ENCODE measurements around the gene NPTXR.
"Not testable (repeated sequence)": the region's sequence is repeated elsewhere in the genome, so short reads cannot be mapped to it uniquely, and the experiment has no call there.

The NPTXR gene

DNA sequence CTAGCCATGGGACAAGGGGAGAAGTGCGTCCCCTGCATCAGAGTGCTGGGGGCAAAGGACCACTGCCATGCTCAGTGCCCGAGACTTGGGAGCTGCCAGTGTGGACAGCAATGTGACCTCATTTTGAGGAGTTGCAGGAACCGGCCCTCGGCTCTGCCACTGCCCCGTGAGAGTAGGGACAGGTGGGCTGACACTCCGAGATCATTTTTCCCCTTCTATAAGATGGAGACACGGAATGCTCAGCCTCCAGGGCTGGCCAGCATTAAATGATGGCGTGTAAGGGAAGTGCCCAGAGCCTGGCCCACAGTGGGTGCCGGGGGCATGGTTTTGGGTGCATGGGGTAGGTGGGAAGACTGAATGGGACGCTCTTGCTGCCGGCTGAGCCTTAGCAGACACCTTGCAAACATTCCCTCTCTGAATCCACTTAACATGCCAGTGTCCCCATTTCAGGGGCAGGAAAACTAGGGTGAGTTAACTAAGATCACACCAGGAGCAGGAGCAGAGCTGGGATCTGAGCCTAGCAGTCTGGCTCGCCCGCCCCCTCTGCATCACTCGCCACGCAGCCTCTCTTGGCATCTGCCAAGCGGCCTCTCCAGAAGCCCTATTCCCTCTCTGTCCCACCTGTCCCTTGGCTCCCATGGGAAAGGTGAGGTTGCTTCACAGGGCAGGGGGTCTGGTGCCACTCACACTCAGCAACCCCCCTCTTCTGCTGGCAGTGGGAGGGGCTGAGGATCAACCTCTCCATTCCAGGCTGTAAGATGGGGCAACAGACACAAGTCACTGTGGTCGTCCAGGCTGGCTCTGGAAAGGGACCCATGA is 13.6 kb downstream of the NPTXR start:
- DNase-seq: no peak

DNA sequence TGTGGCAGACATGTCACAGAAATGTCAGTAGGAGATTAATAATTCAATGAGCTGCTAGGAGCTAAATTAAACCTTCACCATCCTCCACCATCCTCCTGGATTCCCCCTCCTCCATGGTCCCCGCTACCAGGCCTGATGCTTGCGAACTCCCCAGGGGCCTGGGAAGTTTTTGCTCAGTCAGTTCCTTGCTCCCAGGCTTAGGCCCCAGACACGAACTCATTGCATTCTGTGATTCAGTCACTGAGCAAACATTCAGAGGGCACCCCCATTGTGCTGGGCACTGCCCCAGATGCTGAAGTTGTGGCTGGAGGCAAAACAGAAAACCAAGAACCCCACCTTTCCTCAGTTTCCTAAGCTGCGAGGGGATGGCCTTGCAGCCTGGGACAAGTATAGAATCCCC is 14.3 kb downstream of the NPTXR start:
- no peak for DNase-seq

DNA sequence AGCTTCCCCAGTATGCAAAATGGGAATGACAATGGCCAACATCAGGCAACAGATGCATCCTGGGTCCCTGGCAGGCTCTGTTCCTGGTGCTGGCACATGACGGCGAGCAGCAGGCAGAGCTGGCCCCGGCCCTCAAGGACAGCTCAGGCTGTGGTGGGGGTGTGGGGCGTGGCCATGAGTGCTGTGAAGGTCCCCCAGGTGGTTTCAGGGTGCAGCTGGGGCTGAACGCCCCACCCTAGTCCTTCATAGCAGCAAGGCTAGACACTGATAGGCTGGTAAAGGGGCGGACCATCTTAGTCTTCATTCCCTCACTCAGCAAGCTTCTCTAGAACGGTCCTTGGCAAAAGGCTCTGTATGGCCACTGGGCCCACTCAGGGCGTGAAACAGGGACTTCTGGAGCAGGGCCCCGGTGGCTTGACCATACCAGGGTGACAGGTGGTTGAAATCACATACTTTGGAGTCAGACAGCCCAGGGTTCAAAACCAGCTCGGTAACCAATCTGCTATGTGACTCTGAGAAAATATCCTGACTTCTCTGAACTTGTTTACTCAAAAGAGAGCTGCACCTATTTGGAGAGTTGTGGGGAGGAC is 15.1 kb downstream of the NPTXR start:
- no peak for DNase-seq

DNA sequence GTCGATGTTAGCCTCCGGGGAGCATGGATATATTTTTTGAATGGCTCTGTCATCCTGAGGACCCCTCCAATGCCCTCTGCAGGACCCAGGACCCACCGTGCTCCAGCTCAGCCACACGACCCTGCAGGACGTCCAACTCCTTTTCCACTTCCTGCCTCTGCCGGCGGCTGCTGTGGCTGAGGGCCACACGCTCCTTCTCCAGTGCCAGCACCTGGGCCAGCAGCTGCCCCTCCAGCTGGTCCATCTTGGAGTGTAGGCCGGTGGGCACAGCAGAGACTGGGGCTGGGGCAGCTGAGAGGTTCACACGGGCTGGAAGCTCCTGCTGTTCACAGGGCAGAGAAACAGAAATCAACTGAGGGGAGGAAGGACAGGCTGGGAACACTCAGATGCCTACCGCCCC is 15.6 kb downstream of the NPTXR start:
- no peak for DNase-seq

DNA sequence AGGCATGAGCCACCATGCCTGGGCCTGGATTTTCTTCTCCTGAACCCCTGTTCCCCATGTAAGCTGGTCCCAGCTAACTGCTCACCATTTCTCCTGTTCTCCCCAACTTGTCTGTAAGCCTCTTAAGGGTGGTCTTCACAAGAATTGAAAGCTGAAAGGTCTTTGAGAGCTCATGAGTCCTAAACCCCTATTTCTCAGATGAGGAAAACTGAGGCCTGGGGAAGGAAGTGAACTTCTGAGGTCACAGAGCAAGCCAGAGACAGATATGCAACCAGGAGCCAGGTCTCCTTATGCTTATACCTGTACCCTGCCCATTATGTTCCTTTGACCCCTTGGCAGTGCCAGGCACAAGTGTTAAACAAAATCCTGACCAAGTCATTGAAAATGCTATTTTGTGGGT is 16.3 kb downstream of the NPTXR start:
- no peak for DNase-seq

DNA sequence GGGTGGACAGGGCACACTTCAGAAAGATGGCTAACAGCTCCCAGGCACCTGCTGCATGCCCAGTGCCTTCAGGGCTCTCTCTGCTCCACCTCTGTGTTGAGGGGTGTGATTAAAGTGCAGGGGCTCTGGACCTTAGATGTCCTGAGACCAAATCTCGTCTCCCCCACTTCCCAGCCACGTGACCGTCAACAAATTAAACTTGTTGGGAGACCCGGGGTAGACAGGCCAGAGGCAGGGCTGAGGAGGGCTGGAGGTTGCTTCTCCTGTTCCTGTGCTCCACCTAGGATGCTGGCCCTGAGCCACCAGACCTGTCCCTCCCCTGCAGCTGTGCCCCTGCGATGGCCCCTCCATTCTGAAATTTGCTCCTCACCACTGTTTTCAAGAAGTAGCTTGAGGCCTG is 17.0 kb downstream of the NPTXR start:
- no peak for DNase-seq

DNA sequence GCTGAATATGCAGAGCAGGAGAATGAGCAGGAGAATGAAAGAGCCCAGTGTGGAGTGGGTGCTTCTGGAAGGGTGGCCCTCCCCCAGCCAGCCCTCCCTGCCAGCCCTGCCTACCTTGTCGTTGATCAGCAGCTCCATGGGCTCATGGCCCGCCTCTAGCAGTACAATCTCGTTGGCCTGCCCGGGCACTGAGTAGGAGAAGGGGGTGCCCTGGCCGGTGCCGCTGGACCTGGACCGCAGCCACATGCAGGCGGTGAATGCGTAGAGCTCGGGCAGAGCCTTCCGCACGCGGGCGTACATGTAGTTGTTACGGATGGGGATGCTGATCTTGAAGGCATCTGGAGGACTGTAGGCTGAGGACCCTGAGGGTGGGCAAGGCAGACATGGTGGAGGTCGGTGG is 17.4 kb downstream of the NPTXR start:
- no peak for DNase-seq

DNA sequence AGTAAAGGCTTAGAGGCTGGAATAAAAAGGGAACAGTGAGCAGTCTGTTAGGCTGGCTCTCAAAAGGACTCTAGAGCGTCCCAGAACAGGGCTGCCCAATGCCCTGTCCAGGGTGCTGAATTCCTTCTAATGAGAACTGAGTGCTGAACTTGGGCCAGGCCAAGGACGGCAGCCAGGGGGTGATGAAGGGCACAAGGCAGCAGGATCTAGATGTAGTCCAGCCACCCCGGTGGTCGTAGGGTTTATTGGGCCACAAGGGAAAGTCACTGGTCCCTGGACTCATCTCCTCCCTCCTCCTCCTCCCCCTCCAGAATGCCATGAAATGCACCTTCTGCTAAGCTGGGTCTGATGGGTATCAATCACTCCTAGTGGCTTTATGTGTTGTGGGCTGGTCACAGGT is 19.2 kb downstream of the NPTXR start:
- peak; percentile 93 for DNase-seq

DNA sequence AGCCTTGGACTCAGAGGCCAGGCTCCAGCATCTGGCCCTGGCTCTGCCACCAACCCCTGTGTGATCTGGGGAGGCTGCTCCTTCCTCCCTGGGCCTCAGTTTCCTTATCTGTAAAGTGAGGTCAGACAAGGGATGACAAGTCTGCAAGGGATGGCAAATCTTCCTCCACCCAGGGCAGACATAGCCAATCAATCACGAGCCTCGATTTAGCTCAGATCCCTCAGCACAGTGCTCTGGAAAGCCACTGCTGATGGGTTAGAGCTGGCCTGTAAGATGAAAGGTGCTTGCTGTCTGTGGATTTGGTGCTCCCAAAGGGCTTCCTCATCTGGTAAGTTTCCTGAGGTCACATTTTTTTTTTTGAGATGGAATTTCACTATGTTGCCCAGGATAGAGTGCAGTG is 20.2 kb downstream of the NPTXR start:
- no peak for DNase-seq

DNA sequence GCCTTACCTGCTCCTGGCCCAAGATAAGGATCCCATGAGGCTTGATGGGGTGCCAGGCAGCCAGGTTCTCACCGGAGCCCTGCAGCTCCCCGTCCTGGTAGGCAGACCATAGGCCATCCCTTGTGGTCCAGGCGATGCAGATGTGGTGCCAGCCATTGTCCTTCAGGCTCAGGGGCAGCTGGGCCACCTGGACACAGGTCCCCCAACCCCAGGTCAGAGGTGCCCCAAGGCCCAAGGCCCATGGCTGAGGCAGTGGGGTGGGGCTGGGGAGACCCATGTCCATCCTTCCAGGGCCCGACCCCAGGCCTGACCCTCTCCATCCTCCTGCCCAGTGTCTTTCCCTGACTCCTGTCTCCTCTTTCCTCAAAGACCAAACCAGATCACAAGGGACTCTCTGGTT is 20.8 kb downstream of the NPTXR start:
- DNase-seq: no peak

DNA sequence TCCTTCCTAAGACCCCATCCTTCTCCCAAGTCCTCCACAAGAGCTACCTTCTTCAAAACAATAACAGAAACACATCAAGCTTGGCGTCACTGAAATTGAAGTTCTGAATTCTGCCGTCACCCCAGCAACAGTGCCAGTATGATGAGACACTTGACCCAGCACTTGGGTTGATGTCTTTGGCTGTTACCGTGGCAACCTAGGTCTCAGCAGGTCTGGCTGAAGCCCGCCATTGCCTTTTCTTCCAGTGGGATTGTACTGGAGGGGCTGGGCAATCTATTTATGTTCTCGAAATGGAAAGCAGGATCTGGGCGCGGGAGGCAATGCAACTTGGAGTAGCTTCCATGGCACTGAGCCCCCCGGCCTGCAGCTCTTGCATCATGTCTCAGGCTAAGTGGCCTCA is 23.8 kb downstream of the NPTXR start:
- DNase-seq: no peak

DNA sequence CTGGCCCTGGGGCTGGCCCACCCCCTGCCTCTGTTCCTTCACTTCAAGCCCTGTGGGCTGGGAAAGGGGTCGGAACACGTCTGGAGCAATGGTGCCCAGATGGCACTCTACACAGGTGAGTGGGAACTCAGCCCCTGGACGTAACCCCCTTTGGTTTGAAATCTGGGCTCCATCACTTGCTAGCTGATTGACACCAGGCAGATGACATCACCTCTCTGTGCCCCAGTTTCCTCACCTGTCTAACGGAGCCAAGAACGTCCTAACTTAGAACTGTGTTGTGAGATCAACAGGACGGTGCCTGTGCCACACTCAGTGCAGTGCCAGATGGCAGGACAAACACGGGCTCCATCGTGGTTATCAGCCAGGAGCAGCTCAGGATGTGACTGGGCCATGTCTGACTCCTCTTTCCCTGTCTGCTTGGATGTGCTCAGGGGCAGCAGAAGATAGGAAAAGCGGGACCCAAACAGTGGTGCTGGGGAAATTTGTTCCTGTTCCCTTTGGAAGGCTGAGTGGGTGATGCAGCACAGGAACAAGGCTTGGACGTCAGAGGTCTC is 24.4 kb downstream of the NPTXR start:
- no peak for DNase-seq

DNA sequence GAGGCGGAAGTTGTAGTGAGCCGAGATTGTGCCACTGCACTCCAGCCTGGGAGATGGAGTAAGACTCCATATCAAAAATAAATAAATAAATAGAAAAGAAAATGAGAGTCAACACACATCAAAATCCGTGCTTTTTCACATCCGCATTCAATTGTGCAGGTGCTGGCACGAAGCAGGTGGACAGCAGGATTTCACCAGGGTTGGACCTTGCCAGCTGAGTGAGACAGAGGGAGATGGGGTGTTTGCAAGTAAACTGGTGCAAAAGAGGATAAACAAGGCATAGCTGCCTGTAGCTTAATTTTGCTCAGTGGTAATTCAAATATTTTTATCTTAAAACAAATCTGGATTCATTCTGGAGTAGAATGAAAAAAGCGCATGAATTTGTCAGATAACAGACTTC is 26.6 kb downstream of the NPTXR start:
- no peak for DNase-seq

DNA sequence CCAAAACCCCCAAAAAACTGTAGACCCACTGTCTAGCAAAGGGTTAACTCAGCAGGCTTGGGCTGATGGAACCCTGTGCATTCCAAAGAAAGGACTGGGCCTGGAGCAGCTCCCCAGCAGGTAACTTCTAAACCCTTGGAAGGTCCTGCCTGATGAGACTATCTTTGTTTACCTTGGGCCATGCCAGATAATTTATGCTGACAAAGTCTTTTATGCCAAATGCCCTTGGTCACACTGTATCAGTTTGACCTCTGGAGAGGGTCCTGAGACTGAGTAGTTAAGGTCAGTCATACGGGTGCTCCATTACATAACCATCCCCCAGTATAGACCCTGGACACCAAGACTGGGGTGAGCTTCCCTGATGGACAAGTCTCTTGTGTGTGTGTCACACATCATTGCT is 28.0 kb downstream of the NPTXR start:
- DNase-seq: no peak

DNA sequence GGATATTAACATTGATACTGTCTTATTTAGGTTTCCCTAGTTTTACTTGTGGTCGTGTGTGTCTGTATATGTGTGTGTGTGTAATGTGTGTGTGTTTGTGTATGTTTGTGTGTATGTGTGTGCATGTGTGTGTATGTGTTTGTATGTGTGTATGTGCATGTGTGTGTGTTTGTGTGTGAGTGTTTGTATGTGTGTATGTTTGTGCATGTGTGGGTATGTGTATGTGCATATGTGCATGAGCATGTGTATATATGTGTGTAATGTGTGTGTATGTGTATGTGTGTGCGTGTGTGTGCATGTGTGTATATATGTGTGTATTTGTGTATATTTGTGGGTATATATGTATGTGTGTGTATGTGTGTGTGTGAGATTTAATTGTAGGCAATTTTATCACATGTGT is 32.6 kb downstream of the NPTXR start:
- no peak for DNase-seq

DNA sequence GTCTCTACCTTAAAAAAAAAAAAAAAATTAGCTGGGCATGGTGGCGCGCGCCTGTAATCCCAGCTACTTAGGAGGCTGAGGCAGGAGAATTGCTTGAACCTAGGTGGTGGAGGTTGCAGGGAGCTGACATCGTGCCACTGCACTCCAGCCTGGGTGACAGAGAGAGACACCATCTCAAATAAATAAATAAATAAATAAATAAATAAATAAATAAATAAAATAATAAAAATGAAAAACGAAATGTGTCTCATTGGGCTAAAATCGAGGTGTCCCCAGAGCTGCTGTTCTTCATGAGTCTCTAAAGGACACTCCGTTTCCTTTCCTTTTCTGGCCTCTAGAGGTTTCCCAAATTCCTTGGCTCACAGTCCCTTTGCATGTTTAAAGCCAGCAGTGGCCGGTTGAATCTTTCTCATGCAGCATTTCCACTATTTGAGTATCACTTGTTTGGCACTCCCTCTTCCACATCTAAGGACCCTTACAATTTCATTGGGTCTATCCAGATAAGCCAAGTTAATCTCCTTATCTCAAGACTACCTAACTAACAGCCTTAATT is 38.7 kb downstream of the NPTXR start:
- not testable (repeated sequence) for DNase-seq

DNA sequence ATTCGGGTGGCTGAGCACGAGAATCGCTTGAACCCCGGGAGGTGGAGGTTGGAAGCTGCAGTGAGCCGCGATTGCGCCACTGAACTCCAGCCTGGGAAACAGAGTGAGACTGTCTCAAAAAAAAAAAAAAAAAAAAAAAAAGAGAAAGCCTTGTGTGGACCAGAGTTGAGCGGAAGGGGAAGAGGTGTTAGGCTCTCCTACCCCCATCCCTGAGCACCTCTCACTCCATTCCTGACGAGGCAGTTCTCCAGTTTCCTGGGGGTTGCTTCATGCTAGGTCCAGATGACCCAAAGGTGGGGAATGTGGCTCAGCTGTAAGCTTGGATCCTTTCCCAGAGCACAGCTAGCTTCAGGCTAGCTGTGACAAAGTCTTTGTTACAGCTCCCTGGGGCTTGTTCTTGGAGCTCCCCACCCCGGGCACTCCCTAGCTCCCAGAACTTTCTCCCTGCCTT is 41.1 kb downstream of the NPTXR start:
- DNase-seq: no peak

DNA sequence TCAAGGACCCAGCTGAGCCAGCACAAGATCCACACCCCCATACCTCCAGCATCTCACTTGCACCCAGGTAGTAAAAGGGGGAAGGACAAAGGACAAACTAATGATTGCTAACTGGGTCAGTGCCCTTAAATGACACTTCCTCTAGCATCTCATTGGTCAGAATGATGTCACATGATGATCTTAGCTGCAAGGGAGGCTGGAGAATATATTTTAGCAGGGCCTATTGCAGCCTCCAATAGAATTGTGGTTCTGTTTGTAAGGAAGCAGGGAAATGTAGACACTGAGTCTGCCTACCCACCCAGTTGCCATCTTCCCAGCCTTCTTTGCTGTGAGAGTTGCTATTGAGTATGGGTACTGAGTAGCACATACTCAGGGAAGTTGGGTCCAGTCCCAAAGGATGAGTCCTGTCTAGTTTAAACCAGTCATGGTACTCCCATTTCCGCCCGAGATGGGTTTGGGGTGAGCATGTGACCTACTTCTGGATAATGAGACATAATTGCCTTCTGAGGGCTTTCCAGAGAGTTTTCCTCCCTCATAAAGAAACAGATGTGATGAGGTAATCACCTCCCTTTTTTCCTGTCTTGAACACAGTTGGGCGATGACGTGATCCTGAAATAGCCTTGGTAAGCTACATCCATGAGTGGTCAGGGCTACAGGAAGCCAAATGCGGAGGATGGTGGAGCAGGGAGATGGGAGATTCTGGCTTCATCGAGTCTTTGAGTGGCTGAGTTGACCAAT is 44.4 kb downstream of the NPTXR start:
- no peak for DNase-seq

DNA sequence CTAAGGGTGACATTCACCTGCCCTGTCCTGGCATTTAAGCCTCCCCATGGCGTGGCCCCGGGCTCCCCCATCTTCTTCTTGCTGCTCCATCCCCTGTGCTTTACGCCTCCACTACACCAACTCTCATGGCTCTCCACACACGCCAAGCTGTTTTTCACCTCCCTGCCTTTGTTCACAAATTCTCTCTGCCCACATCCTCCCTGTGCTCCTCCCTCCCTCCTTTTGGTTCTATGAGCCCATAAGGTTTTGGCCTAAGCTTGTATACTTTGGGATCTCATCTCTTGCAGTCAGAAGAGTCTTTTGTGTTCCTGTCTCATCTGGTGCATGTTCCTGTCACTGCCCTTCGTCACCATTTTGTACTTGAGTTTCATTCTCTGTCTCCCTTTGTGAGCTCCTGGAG is 45.3 kb downstream of the NPTXR start:
- DNase-seq: no peak

DNA sequence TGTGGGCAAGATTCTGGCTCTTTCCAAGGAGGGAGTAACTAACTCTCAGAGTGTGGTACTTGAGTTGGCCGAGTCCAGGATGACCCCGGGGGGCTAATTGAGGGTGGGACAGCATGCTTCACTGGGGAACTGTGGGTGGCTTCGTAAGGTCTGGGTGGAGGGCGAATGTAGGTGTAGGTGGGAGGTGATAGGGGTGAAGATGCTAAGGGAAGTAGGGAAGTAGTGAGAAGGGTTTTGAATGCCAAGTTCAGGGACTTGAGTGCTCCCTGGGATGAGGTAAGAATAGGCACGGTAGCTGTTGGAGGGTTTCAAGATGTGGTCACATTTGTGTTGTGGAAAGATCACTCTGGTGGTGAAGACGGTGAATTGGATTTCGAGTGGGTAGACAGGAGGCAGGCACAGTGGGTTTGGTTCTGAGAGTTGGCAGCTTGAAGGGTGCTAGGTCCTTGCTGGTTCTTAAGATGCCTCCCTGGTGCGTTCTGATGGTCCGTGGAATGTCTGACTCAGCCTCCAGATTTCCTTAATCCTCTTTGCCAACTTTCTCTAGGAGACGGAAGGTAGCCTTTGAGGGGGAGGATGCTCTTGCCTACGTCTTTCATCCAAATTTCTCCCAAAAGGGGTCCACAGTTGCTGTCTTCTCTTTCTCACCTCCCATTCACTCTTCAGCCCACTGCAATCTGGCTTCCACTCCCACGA is 47.4 kb downstream of the NPTXR start:
- no peak for DNase-seq

DNA sequence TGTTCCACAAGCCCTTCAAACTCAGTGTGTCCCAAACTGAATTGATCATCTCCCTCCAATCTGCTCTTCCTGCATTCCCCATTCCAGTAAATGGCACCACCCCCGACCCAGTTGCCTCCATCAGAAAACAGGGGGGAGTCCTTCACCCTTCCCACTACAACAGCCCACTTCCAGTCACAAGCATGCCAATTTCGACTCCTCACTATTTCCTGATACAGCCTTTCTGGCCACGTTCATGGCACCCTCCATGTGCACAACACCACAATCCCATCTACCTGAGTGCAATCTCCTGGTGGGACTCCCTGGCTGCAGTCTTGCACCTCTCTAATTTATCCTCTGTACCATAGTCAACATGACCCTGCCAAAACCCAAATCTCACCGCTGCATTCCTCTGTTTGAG is 48.3 kb downstream of the NPTXR start:
- no peak for DNase-seq

DNA sequence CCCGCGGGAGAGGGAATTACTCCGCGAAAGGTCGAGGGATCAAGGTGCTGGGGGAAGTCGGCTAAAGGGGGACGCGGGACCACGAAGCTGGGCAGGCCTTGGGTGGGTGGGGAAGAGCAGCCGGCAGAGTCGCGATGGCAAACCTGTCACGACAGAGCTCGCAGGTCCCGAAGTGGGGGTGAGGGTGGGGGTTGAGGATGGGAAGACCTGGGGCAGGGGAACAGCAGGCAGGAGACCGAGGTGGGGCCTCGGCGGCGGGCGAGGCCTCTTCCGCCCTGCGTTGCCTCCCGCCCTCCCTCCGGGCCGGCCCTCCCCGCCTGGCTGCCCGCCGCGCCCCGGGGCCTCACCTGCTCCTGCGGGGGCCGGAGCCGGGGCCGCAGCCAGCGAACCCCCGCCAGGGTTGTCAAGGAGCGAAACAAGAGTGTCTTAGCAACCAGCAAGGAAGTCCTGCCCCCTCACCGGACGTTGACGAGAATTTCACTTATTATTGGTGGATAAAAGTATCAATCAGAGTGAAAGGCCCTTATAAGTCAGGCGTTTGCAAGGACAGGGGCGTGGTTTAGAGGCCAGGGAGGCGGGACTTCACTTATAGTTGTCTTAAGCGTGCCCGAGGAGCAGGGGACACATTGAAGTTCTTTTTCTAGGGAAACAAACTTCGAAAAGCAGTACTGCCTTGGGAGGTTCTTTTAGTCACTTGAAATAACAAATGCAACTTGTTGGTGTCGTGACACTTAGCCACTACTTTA is 49.9 kb downstream of the NPTXR start, which contains the start of gene DNAL4:
TSS of gene DNAL4 (minus strand) at position 423 of the 746 bp plus-strand sequence. CDS start 11,412 bp downstream, outside the sequence.
- peak; percentile 99 for DNase-seq
